GF-D8 (cell line): Measurements from ENCODE around the gene NBPF26.
"Not testable (repeated sequence)": the region's sequence is repeated elsewhere in the genome, so short reads cannot be mapped to it uniquely, and the experiment has no call there.

Source experiments
- DNase-seq: peaks from one replicate; lab custom pipeline; 2025; lab: John Stamatoyannopoulos, UW

Gene NBPF26

GRCh38 chr1:120723715-120724402, at the start of gene NBPF26:
Gene NBPF26, plus strand, starts transcription at chr1:120723945.
- not testable (repeated sequence) for DNase-seq

GRCh38 chr1:120680106-120680819, 43.5 kb upstream of the NBPF26 start:
- not testable (repeated sequence) for DNase-seq

- not testable (repeated sequence) for DNase-seq
These were observed 42.8 kb upstream of the NBPF26 start for GRCh38 chr1:120680938-120681337.

GRCh38 chr1:120684397-120684796, 39.3 kb upstream of the NBPF26 start:
- DNase-seq: not testable (repeated sequence)

GRCh38 chr1:120685622-120686021, 38.1 kb upstream of the NBPF26 start:
- DNase-seq: not testable (repeated sequence)

- DNase-seq: not testable (repeated sequence)
These were observed 36.5 kb upstream of the NBPF26 start for GRCh38 chr1:120687250-120687649.

GRCh38 chr1:120700807-120701562, 22.8 kb upstream of the NBPF26 start:
- not testable (repeated sequence) for DNase-seq

GRCh38 chr1:120723358-120723714, 409 bp upstream of the NBPF26 start:
- not testable (repeated sequence) for DNase-seq

GRCh38 chr1:120724507-120724906, 762 bp downstream of the NBPF26 start:
- not testable (repeated sequence) for DNase-seq

- not testable (repeated sequence) for DNase-seq
These were observed 5.1 kb downstream of the NBPF26 start for GRCh38 chr1:120728811-120729210.

- DNase-seq: not testable (repeated sequence)
These were observed 45.3 kb downstream of the NBPF26 start for GRCh38 chr1:120769090-120769489.

- DNase-seq: not testable (repeated sequence)
These were observed 81.7 kb downstream of the NBPF26 start for GRCh38 chr1:120805452-120805851.

GRCh38 chr1:120811822-120812221, 88.1 kb downstream of the NBPF26 start:
- not testable (repeated sequence) for DNase-seq

GRCh38 chr1:120825051-120825450, 101.3 kb downstream of the NBPF26 start:
- not testable (repeated sequence) for DNase-seq

- not testable (repeated sequence) for DNase-seq
These were observed 102.9 kb downstream of the NBPF26 start for GRCh38 chr1:120826623-120827022.

- DNase-seq: not testable (repeated sequence)
These were observed 120.6 kb downstream of the NBPF26 start for GRCh38 chr1:120844186-120844944.

- not testable (repeated sequence) for DNase-seq
These were observed 121.2 kb downstream of the NBPF26 start for GRCh38 chr1:120844945-120845330.

GRCh38 chr1:120849400-120850286, 125.9 kb downstream of the NBPF26 start:
- not testable (repeated sequence) for DNase-seq

- not testable (repeated sequence) for DNase-seq
These were observed 126.5 kb downstream of the NBPF26 start for GRCh38 chr1:120850287-120850536.

- peak; percentile 96 for DNase-seq
These were observed 127.0 kb downstream of the NBPF26 start for GRCh38 chr1:120850537-120851421.
